ENCODE data around the gene GPR3.
A peak's percentile ranks its signal among the peaks of the same experiment; 100 is the strongest.
"Not testable (repeated sequence)": the region's sequence is repeated elsewhere in the genome, so short reads cannot be mapped to it uniquely, and the experiment has no call there.

GPR3 gene

DNA sequence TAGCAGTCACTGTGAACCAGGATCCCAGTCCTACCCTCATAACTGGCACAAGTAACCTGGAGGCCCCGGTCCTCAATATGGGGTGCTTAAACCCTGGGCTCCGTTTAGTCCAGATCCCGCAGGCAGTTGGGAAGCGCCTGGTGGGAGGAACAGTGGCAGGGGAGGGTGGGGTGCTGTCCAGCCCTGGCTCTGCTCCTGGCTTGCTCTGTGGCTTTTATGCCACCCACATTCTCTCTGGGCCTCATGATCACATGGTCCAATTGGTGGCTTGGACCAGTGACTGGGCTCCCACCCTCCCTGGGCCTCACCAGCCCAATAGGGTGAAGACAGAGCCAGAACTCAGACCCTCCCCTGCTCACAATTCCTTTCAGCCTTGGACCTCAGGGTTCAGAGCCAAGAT, 12.2 kb upstream of the GPR3 start:
- no peak for DNase-seq

DNA sequence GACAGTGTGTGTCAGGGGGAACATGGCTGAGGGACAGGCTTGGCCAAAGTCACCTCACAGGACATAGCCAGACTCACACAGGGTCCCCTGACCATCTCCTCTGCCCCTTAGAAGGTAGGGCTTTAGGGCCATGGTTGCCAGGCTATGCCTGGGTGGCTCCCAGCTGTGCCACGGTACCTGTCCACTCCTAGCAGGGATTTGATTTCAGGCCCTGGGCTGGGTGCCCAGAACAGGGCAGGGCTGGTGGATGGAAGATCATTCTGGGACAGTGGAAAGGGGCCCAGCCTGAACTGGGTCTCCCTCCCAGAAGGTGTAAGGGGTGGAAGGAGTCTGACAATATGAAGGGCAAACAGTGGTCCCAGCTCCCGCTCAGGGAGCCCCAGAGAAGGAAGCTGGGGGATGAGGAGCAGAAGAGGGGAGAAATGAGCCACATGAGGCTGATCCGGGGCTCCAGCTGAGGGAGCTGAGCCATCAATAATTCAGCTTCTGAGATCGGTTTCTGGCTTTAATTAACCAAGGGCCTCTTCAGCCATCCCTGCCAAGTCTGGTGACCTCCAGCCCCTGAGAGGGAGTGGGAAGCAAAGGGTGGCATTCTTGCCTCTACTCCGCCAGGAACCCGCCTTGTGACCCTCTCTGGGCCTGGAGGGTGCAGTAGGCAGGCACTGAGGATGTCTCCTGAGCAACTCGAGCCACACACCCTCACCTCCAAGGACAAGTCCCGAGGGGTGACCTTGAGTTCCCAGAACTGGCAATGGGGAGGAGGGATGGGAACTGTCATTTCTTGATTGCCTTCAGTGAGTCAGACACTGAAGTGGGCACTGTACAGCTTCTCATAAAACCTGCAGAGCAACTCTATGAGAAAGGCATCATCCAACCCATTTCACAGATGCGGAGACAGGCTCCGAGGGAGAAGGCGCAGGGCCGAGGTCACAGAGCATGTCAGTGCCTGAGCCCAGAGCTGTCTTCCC, 11.4 kb upstream of the GPR3 start:
- DNase-seq, result no peak

DNA sequence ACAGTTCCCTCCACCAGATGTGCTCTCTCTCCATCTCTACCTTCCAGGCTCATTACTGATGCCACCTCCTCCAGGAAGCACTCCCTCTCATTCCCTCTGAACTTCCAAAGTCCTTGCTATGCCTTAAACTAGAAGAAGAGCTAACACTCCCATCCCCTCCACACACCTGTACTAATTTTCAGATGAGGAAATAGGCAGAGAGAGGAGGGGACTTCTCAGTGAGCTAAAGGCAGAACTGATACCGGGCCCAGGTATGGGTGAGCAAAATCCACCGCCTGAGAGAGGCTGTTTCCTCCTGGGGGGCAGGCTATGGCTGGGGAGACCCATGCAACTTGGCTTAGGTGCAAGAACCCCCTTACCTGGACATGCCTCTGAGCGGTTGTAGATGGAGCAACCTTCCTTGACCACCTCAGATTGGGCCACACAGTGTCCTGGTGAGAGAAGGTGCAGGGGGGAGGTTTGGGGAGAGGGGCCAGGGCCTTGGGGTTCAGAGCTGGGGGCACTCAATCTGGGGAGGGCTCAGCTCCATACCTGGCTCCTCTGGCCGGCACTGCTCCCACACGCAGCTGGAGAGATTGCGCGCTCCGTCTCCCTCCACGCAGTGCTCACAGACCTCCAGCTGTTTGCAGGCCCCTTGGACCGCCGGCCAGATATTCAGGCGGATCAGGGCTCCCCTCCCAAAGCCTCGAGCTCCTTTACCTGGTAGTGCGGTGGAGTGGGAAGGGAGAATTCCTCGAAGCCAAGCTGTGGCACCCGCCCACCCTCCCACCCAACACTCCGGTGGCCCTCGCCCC, 10.3 kb upstream of the GPR3 start:
- DNase-seq, result no peak

DNA sequence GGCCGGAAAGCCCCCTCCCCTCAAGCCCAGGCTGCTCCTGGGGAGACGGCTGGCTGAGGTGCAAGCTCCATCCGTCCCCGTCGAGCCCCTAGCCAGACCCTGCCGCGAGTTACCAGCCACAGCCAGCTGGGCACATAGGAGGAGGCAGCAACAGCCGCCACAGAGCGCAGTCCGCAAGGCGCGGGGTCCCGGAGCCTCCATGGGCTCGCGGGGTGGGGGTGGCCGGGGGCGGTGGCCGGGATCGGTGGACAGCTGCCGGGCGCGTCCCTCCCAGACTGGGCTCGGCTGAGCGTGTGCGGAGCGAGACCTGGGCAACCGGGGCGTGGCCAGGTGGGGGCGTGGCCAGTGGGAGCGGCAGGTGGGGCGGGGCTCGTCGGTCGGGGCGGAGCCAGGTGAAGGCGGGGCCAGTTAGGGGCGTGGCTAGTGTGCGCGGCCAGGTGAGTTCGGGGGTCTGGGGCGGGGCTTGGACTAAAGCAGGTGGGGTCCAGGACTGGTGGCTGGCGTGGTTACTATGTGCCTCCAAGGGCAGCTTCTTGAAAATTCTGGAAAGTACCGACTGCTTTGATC, 9.3 kb upstream of the GPR3 start, which contains the start of gene CD164L2:
CD164L2 (minus strand) TSS at position 295 of the 567 bp plus-strand sequence; CDS start at position 201, 94 bp downstream.
- DNase-seq, result no peak

DNA sequence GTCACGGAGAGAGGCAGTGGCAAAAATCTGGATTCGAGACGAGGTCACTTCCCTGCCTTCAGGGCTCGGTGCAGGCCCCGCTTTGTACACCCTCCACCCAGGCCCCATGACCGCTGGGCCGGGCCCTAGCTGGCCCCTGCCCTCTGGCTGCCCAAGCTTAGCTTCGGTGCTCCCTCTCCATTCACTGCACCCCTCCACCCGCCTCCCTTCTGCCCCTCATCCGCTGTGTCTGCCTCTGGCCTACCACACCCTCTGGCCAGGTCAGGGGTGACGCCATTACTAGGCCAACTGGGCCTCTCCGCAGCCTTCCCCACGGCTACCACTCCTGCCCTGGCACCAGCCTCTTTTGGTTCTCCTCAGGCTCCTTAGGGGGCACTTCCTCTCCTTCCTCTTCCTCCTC, 8.8 kb upstream of the GPR3 start:
- DNase-seq, result no peak

DNA sequence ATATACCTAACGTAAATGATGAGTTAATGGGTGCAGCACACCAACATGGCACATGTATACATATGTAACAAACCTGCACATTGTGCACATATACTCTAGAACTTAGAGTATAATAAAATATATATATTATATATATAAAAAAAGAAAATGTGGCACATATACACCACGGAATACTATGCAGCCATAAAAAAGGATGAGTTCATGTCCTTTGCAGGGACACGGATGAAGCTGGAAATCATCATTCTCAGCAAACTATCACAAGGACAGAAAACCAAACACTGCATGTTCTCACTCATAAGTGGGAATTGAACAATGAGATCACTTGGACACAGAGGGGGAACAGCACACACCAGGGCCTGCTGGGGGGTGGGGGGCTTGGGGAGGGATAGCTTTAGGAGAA, 7.6 kb upstream of the GPR3 start:
- DNase-seq, result not testable (repeated sequence)

DNA sequence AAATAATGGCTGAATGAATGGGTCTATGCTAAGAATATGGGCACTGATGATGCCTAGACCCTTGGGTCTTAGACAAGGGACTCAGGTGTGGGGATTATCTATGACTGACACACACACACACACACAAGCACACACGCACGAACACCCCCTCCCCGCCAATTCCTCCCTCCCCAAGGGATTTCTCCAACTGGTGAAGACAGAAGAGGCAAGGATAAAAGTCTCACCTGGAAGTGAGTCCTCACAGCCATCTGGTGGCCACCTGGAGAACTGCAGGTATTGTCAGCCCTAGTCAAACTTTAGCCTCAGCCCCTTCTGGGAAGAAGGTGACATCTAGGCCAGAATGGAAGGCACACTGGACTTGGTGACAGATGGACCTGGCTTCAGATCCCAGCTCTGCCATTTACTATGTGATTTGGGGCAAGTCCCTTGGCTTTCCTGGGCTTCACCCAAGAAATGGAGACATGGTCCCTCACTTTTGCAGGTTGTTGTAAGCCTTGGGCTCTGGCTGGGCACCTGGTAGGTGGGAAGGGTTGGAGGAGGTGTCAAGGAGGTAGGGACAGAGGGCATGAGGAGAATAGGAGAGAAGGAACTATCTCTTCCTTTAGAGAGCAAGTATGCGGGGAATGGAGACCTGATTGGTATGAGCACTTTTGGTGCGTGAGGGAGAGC, 4.0 kb upstream of the GPR3 start:
- DNase-seq, result no peak

DNA sequence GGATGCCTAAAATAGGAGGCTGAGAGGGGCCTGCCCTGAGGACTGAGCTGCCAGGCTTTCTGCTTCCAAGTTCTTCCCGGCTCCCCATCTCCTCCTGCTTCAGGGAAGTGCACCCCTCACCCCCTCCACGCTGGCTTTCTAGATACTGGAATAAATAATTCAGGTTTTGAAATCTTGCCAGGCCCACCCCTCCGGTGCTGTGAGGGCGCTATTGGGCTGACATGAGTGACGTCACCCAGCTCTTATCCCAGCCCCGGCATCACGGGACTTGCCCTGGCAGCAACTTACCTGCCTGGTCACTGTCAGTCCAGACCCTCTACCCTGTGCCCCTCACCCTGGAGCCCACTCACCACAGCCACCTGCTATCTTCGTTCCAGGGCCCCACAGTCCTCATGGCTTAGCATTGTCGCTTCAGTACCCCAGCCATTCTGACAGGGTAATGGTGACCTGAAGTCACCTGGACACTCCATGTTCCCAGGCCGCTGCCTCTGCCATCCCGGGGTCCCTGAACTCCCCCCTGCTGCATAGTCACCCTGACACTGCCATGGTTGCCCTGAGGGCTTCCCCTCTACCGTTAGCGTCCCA, 819 bp upstream of the GPR3 start:
- no peak for DNase-seq

DNA sequence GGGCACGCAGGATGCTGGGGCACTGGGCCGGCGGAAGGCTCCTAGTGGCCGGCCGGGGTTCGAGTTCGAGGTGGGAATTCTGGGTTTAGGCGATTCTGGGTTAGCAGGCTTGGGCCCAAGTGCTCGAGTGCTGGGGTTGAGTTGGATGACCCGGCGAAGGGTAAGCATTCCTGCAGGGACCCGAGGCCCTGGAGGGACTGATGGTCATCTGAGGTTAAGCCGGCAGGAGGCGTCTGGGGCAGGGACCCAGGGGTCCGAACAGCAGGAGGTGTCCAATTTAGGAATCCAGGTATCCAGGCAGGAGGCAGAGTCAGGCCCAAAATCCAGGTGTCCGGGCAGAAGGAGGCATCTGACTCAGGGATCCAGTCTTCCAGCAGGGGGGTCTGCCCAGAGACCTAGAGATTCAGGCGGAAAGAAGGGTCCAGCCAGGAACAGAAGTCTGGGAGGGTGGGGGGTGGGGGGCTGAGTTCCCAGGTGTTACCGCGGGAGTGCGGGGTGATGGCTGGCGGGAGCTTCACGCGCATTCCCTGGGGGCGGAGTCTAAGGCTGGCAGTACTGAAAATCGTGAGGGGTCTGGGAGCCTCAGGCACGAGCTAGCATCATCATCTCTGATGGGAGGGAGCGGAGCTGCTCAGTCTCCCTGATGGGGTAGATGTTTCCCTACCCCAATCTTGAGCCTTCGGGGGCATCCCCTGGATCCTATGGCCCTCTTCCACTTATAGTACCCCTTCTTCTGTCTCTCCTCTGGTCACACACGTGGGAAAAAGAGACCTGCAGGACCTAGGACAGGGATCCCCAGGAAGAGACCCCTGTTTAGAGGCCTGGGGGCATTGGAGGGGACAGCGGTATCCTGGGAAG, 585 bp downstream of the GPR3 start:
- no peak for DNase-seq

DNA sequence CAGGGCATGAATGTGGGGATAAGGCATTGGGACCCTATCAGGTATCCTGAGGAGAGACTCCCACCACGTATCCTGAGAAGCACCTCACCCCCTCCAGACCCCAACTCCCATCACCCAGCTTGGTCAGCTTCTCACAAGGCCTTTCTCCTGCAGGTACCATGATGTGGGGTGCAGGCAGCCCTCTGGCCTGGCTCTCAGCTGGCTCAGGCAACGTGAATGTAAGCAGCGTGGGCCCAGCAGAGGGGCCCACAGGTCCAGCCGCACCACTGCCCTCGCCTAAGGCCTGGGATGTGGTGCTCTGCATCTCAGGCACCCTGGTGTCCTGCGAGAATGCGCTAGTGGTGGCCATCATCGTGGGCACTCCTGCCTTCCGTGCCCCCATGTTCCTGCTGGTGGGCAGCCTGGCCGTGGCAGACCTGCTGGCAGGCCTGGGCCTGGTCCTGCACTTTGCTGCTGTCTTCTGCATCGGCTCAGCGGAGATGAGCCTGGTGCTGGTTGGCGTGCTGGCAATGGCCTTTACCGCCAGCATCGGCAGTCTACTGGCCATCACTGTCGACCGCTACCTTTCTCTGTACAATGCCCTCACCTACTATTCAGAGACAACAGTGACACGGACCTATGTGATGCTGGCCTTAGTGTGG, 1.3 kb downstream of the GPR3 start:
- no peak for DNase-seq

DNA sequence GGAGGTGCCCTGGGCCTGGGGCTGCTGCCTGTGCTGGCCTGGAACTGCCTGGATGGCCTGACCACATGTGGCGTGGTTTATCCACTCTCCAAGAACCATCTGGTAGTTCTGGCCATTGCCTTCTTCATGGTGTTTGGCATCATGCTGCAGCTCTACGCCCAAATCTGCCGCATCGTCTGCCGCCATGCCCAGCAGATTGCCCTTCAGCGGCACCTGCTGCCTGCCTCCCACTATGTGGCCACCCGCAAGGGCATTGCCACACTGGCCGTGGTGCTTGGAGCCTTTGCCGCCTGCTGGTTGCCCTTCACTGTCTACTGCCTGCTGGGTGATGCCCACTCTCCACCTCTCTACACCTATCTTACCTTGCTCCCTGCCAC, 1.8 kb downstream of the GPR3 start:
- no peak for DNase-seq

DNA sequence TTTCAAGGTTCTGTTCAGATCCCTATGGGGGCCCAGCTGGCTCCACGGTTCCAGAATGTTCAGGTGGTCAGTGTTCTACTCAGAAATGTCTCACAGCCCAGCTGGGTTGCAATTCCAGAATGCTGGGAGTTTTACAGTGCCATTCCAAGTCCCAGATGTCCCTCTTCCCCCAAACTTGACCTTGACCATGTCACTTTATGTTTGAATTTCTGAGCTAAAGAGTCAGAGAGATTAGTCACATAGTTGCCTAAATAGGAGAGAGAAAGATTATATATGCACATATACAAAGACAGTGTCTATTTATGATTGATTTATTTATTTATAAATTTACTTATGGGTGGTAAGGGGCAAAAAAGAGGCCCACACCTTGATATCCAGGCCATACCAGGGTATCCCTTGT, 2.5 kb downstream of the GPR3 start:
- no peak for DNase-seq

DNA sequence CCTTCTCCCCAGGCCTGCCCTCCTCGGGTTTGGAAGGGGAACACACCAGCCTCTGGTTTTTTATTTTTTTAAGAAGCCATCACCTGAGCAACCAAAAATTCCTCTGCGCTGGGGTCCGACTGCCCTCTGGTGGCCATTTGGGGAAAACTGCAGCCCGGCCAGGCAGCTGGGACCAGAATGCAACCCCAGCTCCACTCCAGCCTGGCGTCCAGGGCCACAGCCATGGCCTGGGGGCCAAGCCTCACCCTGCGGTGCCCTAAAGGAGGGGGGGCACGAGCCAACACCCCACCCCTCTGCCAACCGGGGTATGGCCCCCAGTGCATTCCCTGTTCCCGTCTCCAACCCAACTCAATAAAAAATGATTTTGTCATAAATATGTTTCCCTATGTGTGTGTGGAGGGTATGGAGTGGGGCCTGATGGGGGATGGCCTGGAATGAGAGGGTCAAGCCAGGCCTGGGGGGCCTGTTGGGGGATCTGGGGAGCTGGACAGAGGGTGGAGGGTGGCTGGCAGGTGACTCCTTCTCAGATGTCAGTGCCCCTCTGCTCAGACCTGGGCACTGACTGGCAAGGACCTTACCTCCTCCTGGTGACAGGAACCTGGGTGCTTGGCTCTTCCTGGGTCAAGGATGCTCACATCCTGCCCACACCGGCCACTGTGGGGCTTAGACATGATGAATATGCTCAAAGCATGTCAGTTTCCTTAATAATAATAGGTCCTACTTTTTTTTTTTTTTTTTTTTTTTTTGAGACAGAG, 3.2 kb downstream of the GPR3 start:
- peak; percentile 34 for DNase-seq

DNA sequence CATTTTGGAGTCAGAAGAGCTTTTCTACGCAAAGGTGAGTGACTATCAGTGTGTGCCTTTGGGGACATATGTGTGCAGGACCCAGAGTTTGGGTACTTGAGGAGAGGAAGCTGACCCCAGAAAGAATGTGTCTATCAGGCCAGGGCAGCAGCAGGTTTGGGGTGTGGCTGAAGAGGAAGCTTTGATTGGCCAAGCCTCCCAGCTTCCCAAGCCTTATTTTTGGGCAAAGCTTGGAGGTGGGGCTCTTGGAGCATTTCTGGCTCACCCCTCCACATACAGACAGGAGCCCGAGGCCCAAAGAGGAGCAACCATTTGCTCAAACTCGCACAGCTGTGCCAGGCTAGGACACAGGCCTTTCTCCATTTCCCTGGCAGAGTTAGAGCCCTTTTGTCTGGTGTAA, 4.7 kb downstream of the GPR3 start:
- no peak for DNase-seq

DNA sequence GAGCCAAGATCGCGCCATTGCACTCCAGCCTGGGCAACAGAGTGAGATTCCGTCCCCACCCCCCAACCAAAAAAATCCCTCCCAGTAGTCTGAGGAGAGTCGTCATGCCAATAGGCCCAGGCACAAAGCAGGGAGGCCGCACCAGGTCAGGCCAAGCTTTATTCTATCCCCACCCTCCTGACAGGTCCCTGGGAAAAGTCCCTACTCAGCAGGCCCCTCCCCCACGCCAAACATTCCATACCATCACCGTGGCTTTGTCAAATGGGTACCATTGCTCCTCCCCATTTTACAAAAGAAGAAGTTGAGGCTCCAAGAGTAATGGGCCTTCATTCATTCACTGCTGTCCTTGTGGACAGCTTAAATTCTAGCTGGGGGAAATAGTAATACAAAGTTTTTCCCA, 5.3 kb downstream of the GPR3 start:
- DNase-seq, result no peak

DNA sequence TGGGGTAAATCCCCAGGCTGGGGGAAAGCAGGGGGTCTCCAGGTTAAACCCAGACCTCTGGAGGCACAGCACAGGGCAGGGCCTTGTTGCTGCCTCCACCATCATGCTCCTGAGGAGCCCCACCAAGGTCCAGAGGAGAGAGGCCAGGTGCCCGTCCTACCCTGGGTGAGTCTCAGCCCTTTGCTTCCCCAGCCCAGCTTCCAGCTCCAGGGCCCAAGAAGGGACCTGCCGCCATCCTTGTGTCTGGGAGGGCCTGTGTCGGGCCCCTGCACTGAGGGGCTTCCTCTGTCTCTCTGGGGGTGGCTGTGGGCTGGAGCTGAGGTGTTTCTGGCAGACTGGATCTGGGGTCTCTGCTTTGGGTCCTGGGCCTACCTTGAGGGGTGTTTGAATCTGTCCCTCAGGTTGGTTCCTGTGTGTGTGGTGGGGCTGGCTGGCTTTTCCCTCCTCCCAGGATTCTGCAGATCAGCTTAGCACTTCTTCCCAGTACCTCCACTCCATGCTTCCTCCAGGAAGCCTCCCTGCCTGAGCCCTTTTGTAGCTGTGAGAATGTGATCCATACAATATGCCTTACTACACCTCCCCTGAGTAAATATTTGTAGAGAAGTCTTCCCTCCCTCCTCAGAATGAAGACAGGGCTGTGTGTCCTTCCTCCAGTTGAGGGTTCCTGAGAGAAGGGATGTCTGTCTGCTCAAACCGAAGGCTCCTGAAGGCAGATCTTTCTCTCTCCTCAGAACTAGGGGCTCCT, 6.2 kb downstream of the GPR3 start:
- DNase-seq, result no peak

DNA sequence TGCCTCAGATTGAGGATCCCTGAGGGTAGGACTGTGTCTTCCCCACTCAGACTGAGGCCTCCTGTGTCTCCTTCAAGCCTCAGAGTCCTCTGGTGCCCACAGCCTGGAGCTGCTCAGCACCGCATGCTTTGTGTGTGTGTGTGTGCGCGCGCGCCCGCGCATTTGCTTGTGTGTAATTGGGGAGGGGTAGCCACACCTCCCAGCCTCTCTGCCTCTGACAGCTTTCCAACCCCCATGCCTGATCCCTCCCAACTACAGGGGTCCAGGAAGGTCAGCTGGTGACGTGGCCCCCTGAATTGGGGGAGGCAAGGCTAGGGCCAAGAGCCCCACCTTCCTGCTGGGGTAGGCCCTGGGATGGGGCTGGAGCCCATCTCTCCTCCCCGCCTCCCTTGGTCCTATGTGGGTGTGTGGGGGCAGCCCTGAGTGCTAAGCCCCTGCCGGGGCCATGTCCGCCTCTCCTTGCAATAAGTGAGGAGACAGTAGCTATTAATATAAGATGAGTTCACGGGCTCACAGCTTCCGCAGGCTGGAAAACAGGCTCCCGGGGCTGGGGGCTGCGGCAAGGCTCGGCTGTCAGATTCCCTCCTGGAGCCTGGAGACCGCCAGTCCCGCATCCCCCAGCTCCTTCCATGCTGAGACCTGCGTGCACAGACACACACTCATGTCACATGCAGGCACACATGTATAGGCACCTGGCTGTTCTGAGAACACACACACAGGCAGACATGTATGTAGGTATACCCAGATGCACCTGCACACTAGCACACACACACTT, 7.0 kb downstream of the GPR3 start:
- no peak for DNase-seq

DNA sequence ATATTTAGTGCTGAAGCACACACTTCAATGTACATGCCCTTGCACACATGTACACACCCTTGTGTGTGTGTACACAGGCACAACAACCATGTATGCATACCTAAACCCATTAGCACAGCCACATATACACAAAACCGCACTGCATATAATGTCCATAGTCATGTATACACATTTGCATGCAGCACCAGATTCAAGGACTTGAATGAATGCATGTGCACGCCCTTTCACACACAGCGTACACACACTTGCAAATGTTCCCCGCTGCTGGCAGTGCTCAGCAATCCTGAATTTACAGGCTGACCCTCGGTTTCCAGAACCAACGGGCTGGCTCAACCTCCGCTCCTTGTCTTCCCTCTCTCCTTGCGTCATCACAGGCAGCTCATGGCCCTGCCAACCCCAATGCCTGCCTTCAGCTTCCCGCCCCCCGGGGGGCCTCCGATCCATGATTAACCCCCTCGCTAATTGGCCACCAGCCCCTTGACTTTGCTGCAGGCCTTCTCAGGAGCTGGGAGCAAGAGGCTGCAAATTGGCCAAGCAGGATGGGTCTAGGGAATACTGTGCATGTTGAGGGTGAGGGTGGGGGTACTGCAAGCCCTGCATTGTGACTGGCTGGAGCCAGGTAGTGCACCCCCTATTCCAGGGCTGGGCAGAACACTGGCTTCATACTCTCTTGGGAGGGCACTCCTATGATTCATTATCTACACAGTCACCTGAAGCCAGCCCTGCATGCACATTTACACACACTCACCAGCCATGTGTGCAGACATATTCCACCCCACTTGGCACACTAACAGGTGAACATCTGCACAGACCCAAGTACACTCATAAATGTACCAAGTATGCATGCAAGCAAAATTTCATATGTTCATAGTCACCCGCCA, 7.9 kb downstream of the GPR3 start:
- DNase-seq, result no peak
